NCI-H510A treated with DMSO at 0.1 percent for 48 hours (cell line): ENCODE measurements around the gene POGK.
"Not testable (repeated sequence)": the region's sequence is repeated elsewhere in the genome, so short reads cannot be mapped to it uniquely, and the experiment has no call there.

Experiments
- DNase-seq: peaks from one replicate; lab custom pipeline; 2025; lab: John Stamatoyannopoulos, UW

The POGK gene

GRCh38 chr1:166857995-166858394, 18.7 kb downstream of the POGK start:
- DNase-seq: no peak

DNA sequence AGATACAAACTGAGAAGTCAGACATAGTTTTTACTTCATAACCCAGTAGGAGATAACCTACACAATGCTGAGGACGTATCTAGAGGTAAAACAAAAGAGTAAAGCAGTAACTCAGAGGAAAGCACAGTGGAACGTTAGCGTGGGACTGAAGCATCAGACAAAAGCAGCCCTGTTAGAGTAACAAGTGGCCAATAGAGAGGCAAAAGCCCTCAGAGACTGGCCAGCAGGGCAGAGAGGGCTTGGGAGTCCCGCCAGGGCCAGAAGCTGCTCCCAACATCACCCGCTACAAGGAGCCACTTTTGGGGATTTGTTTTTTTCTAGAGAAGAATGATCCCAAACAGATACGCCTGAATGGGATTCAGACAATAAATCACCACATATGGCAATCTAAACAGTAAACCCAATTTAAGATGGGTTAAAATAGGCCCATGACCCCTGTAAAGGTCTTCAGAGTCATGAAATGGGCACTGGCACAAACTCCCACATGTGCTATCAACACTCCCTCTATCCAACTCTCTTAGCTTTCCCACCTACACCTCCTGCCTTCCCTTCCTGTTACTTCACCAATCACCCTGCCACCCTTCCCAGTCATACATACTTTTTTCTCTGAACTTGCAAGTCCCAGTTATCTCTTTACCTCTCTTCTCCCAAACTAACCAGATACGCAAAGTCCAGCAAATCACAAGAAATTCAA, 19.6 kb downstream of the POGK start:
- DNase-seq: no peak

DNA sequence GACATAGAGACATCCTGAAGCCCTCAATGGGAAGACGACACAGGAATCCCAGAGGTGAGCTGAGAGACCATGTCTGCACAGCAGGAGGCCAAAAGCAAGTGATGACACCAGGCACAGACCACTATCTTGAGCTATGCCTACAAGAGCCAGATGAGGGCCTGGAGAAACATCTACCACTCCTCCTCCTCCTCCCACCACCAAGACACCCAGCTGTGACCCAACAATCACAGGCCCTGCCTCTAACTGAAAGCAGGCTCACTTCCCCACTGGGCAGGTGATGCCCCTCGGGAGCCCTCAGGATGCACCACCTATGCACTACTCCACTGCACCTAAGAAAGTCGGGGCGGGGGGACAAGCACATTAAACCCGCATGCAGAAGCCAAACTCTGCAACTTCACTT, 20.3 kb downstream of the POGK start:
- DNase-seq: no peak

- DNase-seq: no peak
Observed at GRCh38 chr1:166865926-166866325, 26.7 kb downstream of the POGK start.

DNA sequence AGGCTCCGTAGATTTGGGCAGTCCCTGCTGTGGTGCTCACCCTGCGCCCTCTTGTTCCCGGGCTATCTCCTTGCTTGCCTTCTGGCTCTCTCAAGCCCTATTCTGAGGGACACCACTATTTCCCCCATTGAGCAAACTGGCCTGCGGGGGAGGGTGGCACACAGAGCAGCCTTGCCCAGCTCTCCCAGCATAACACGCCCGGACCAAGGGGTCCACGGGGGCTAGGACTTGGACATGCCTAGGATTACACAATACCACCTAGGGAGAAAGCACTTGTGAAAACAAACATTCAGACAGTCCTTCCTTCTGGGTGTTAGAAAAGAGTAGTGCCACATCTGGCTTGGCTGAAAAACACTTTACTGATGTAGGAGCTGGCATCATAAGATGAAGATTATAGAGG, 29.4 kb downstream of the POGK start:
- DNase-seq: no peak

DNA sequence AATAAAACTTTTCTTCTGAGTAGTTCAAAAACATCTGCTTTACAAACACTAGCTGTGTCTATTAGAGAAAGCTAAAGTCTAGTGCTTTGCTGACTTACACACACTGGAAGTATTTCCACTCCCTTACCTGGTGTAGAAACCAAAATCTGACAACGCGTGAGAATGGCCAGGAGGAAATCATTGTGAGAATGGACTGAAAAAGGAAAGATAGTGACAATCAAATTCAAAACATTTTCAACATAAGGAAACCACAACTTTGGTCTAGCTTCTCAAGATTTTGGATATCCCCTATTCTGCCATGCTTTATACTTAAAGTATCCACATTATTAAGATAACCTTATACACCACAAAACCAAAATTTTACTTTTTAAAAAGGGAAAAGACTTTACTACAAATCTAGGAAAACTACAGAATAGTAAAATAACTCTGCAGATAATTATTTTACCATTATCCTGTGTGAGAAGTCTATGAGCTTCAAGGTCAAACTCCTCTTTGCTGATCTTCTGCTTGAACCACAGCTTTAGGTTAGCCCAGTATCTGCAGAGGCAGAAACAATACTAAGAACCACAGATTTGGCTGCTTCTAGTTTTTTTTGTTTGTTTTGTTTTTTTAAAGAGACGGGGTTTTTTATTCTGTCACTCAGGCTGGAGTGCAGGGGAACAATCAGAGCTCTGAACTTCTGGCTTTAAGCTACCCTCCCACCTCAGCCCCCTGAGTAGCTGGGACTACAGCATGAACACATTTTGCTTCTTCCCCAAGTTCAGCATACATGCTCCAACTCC, 30.2 kb downstream of the POGK start:
- no peak for DNase-seq

GRCh38 chr1:166870584-166870983, 31.3 kb downstream of the POGK start:
- DNase-seq: no peak

DNA sequence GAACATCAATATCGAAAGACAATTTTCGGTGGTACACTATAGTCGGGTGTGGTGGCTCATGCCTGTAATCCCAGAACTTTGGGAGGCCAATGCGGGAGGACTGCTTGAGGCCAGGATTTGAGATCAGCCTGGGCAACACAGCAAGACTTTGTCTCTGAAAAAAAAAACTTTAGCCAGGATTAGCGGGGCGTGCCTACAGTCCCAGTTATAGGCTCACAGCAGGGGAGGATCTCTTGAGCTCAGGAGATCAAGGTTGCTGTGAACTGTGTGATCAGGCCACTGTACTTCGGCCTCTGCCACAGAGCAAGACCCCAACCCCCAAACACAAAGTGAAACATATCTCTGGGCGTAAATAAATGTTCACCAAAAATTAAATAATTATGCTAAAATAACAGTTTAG, 35.2 kb downstream of the POGK start:
- no peak for DNase-seq

DNA sequence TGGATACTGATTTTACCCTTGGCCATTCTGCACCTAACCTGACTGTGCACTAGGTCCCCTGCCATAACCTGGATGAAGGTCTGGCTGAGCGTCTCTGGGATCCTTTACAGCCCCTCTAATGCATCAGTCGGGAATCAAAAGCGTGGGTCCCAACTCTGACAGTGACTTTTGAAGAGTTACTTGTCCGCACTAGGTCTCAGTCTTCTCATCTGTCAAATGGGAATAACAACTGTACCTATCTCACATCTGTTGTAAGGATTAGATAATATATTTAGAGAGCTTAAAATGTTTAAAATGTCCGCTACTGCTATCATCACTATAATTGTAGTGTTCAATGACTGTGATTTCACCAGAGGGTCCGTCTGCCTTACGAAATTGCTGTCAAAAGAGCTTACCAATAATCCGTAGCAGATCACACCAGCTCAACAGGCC, 36.0 kb downstream of the POGK start:
- no peak for DNase-seq

- peak; percentile 98 for DNase-seq
Observed at GRCh38 chr1:166875734-166876539, 36.7 kb downstream of the POGK start, which contains the start of gene TADA1. TSS of gene TADA1 (minus strand) at chr1:166876264. CDS start at chr1:166876233, 31 bp downstream.

GRCh38 chr1:166876540-166876838, 37.2 kb downstream of the POGK start:
- no peak for DNase-seq

- not testable (repeated sequence) for DNase-seq
Observed at GRCh38 chr1:166878173-166878917, 39.1 kb downstream of the POGK start.

GRCh38 chr1:166882893-166883292, 43.6 kb downstream of the POGK start:
- DNase-seq: no peak

- peak; percentile 54 for DNase-seq
Observed at GRCh38 chr1:166884040-166884642, 44.9 kb downstream of the POGK start.

- no peak for DNase-seq
Observed at GRCh38 chr1:166884971-166885370, 45.7 kb downstream of the POGK start.

DNA sequence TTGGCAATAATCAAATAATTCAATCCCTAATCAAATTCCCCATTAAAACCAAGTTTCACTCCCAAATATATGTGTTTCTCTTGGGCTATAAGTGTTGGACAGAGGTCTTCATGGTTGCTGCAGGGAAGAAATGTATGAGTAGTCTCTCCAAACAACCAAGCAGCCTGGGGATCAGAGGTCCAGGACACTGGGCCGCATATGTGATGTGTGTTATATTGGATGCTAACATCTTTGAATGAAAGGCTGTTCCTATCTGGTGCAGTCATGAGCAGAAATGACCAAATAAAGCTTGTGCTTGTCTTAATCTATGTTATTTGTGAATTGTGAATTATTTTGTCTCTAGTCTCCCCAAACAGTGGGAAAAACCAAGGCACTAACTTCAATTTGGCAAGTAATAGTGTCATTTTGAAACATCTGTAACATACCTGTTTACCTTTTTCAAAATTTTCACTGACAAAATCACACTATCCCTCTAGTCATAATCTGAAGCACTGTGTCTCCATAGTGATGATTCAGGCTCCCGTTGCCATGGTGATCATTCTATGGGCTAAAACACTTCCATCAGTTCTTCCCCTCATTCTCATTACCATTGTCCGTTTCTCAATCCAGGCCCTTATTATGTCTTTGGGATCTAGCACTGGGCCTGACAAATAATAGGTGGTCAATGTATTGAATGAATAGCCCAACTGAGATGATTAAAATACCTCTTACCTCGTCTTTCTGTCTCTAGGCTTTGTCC, 49.3 kb downstream of the POGK start:
- DNase-seq: no peak

DNA sequence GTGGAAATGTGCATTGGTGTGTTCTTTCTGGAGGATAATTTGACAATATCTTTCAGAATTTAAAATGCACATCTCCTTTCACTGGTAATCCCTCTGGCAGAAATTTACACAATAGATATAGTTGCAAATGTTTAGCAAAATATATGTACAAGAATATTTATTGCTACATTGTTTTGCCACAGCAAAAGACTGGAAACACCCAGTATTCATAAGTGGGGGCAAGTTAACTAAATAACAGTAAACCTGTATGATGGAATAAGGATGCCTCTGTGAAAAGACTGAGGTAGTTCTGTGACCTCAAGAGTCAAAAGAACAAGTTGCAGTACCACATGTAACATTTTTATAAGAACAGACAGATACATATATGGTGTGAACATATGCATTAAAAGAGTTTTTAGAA, 50.5 kb downstream of the POGK start:
- DNase-seq: no peak

DNA sequence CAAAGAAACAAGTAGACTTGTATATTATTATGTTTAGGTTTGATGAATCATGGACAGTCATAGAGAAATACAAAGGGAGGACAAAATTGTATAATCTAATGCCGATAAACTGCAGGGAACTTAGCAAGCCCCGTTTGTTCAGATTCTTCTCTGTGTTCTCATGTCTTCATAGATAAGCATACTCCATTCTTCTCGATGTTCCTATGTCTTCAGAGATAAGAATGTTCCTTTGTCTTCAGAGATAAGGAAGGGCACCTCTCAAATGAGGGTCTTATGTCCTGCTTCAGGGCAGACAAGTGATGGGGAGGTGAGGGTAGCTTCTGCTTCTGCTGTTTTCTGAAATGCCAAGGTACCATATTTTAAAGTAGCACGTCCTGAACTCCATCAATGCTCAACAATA, 56.5 kb downstream of the POGK start:
- no peak for DNase-seq

- no peak for DNase-seq
Observed at GRCh38 chr1:166899769-166900168, 60.5 kb downstream of the POGK start.

- no peak for DNase-seq
Observed at GRCh38 chr1:166900987-166901386, 61.7 kb downstream of the POGK start.

DNA sequence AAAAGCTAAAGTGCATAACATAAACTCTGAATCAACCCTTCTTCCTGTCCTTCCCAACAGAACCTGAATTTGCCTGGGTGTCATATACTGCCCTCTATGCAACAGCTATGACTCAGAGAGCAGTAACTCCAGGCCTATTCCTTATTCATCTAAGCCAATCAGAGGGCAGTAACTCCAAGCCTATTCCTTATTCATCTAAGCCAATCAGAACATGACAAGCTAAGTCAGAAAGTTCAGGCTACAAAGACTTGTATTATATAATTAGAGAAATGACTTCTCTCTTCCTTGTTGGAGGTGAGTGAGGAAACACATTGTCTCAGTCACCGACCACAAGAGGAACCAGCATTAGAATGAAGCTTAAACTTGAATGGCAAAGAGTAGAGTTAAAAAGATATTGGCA, 63.0 kb downstream of the POGK start:
- DNase-seq: no peak
